ENCODE data around the gene HES1. TPM values are rescaled to one million over a fixed set of nuclear protein-coding genes. Genes with fewer than 3 reads are reported as not detected.

HES1 gene
- total RNA-seq, 1 experiment from 2014 or later, result 34.6 TPM

DNA sequence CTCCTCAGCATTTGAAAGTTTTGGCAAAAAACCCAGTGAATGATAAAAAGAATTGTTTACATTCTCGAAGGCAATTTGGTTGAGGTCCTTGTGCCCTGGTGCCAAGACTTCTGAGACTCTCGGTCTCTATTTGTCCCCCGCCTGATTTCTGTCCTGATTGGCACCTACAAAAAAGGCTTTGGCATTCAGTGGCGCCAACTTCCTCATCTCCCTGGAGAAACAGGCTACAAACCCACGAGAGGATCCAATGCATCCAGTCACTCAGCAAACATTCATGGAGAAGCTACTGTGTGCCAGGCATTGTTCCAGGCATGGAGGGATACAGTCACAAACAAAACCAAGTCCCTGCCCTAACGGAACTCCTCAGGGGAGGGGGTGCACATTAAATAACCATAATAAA, 42.7 kb downstream of the HES1 start:
- Mint-ChIP-seq H3K36me3 (ENCODE audit: insufficient read depth, unreplicated experiment) (no peaks in the 10 kb centered on the region), H3K27me3 (ENCODE audit: insufficient read depth, unreplicated experiment) (no peaks in the 10 kb centered on the region), H3K9me3 (ENCODE audit: unreplicated experiment) (no peaks in the 10 kb centered on the region), H3K27ac (ENCODE audit: low read depth, unreplicated experiment) (no peak overlapping the region), H3K4me1 (ENCODE audit: insufficient read depth, unreplicated experiment) (no peaks in the 10 kb centered on the region), H3K4me3 (ENCODE audit: unreplicated experiment) (no peak overlapping the region)
- CTCF ChIA-PET, result no interaction called here
- no TSS peak for BruUV-seq (replicated peaks)
- intact Hi-C loops (cut with micrococcal nuclease), result no loop called here
- POLR2A ChIA-PET, result no interaction called here
- TF ChIP-seq, protein P1, sequence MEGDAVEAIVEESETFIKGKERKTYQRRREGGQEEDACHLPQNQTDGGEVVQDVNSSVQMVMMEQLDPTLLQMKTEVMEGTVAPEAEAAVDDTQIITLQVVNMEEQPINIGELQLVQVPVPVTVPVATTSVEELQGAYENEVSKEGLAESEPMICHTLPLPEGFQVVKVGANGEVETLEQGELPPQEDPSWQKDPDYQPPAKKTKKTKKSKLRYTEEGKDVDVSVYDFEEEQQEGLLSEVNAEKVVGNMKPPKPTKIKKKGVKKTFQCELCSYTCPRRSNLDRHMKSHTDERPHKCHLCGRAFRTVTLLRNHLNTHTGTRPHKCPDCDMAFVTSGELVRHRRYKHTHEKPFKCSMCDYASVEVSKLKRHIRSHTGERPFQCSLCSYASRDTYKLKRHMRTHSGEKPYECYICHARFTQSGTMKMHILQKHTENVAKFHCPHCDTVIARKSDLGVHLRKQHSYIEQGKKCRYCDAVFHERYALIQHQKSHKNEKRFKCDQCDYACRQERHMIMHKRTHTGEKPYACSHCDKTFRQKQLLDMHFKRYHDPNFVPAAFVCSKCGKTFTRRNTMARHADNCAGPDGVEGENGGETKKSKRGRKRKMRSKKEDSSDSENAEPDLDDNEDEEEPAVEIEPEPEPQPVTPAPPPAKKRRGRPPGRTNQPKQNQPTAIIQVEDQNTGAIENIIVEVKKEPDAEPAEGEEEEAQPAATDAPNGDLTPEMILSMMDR (IDR thresholded peaks at IDR 0.05; ENCODE audit: unreplicated experiment), result no peak
- no peak for DNase-seq (ENCODE audit: unreplicated experiment)

DNA sequence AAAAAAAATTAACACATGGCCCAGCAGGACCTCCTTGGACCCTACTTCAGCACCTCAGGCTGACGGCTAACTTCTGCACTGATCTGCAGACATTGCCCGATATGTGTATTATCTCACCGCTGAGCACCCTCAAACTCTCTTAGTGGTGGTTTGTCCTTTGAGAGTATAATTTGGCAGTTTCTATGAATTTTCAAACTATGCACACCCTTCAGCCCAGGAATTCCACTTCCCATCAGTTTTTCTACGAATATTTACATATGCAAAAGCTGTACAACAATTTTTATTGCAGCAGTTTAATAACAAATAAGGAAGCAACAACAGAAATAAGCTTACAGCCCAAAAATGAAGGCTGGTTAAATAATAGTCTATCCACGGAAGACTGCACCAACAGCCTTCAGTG, 44.6 kb downstream of the HES1 start:
- H3K4me3 Mint-ChIP-seq (ENCODE audit: unreplicated experiment), result no peak overlapping the region
- no peaks in the 10 kb centered on the region for H3K4me1 Mint-ChIP-seq (ENCODE audit: insufficient read depth, unreplicated experiment)
- CTCF ChIA-PET, result interaction anchor here (0.6 to 1.3 kb wide), 3 partner anchors 11 to 97 kb away, joined by 3 to 4 read pairs (median 3); no protein-coding TSS in a partner anchor
- H3K36me3 Mint-ChIP-seq (ENCODE audit: insufficient read depth, unreplicated experiment), result no peaks in the 10 kb centered on the region
- H3K9me3 Mint-ChIP-seq (ENCODE audit: unreplicated experiment), result no peaks in the 10 kb centered on the region
- no peak for DNase-seq (ENCODE audit: unreplicated experiment)
- no peaks in the 10 kb centered on the region for H3K27me3 Mint-ChIP-seq (ENCODE audit: insufficient read depth, unreplicated experiment)
- TF ChIP-seq, protein P1 (IDR thresholded peaks at IDR 0.05; ENCODE audit: unreplicated experiment), result no peak
- intact Hi-C loops (cut with micrococcal nuclease), result no loop called here
- POLR2A ChIA-PET, result interaction anchor here (0.5 kb wide), 1 partner anchor 9 kb away, joined by 3 read pairs; no protein-coding TSS in a partner anchor
- H3K27ac Mint-ChIP-seq (ENCODE audit: low read depth, unreplicated experiment), result no peak overlapping the region
- BruUV-seq (replicated peaks), result no TSS peak

DNA sequence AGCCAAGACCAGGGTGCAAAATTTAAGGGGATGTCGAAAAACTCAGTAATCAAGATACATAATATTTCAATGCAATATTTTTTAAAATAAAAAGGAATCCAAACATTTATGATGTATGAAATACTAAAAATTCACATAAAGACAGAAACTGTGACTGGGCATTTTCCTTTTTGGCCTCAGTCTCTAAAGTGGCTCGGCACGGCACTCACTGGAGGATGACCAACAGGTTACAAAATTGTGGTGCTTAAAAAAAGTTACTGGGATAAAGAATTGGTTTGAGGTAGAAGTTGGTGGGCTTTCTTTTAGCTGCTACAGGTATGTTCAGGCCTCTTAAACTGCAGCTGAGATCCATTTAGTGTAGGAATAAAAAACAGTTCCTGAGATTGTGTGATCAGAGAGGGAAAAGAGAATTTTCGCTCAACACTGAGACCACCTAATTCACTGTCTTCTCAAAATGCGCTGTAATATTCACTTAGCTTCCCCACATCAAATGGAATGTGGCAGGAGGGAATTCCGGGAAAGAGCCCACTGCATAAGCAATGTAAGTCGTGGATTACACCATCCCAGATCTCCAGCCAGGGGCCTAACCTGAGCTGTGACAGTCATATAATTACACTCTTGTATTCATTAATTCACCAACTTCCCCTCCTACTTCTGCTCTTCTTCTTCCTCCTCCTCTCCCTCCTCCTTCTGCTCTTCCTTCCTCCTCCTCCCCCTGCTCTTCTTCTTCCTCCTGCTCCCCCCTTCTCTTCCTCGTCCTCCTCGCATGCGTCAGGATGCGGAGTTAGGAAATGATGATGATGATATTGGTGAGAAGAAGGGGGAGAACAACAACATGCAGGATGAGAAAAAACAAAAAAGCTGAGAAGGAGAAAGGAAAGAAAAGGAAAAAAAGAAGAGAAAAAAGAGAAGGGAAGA, 45.9 kb downstream of the HES1 start:
- ChIA-PET CTCF (interaction anchor here (0.7 kb wide), 1 partner anchor 14 kb away, joined by 3 read pairs; no protein-coding TSS in a partner anchor), POLR2A (interaction anchor here (1.2 kb wide), 1 partner anchor 36 kb away, joined by 3 read pairs; no protein-coding TSS in a partner anchor)
- Mint-ChIP-seq H3K27me3 (ENCODE audit: insufficient read depth, unreplicated experiment) (no peaks in the 10 kb centered on the region), H3K36me3 (ENCODE audit: insufficient read depth, unreplicated experiment) (no peaks in the 10 kb centered on the region), H3K4me1 (ENCODE audit: insufficient read depth, unreplicated experiment) (no peaks in the 10 kb centered on the region), H3K9me3 (ENCODE audit: unreplicated experiment) (no peaks in the 10 kb centered on the region), H3K4me3 (ENCODE audit: unreplicated experiment) (no peak overlapping the region), H3K27ac (ENCODE audit: low read depth, unreplicated experiment) (no peak overlapping the region)
- intact Hi-C loops (cut with micrococcal nuclease), result no loop called here
- no peak for DNase-seq (ENCODE audit: unreplicated experiment)
- BruUV-seq (replicated peaks), result no TSS peak
- TF ChIP-seq, protein P1 (IDR thresholded peaks at IDR 0.05; ENCODE audit: unreplicated experiment), result no peak

DNA sequence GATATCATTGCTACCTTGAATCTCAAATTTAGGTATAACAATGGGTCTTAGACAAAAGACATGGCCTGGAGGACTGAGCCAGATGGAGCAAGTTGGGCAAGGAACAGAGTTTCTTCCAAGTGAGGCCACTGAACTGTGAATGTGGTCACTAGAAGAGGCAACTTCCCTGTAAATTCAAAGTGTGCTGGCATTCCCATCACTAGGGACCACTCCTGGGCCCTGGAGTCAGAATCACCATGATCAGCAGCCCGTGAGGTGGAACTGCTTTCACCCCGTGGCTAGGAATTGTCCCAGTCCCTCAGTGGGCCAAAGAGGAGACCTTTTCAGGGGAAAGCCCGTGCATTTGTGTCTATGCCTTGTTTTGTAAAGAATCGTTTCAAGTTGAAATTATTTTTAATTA, 47.3 kb downstream of the HES1 start:
- H3K4me1 Mint-ChIP-seq (ENCODE audit: insufficient read depth, unreplicated experiment), result no peaks in the 10 kb centered on the region
- no TSS peak for BruUV-seq (replicated peaks)

More for the DNA sequence above, 47.3 kb downstream of the HES1 start:
- TF ChIP-seq, protein P1 (IDR thresholded peaks at IDR 0.05; ENCODE audit: unreplicated experiment), result no peak
- ChIA-PET CTCF (interaction anchor here (1.2 kb wide), 1 partner anchor 133 kb away, joined by 3 read pairs; no protein-coding TSS in a partner anchor), POLR2A (interaction anchor here (1.2 kb wide), 1 partner anchor 35 kb away, joined by 3 read pairs; no protein-coding TSS in a partner anchor)
- intact Hi-C loops (cut with micrococcal nuclease), result no loop called here
- DNase-seq (ENCODE audit: unreplicated experiment), result no peak
- Mint-ChIP-seq H3K27ac (ENCODE audit: low read depth, unreplicated experiment) (no peak overlapping the region), H3K36me3 (ENCODE audit: insufficient read depth, unreplicated experiment) (no peaks in the 10 kb centered on the region), H3K4me3 (ENCODE audit: unreplicated experiment) (no peak overlapping the region), H3K9me3 (ENCODE audit: unreplicated experiment) (no peaks in the 10 kb centered on the region), H3K27me3 (ENCODE audit: insufficient read depth, unreplicated experiment) (no peaks in the 10 kb centered on the region)

Measured in MCF 10A (cell line).